ENCODE results near the gene BEAN1. TPM values are rescaled to one million over a fixed set of nuclear protein-coding genes. Genes with fewer than 3 reads are reported as not detected.

BEAN1 gene
- total and polyA plus RNA-seq, 8 donors, result 0.08 to 0.41 (median 0.14) TPM; not detected in 5

- no peak for ATAC-seq
- no peak for FAIRE-seq
- intact Hi-C loops (cut with DNase I), result no loop called here
- Histone ChIP-seq H3K27ac (no peak overlapping the region), H3K4me3 (no peak overlapping the region), H3K27me3 (peaks cover 0 to 18% (median 5%) of the 10 kb centered on the region in 4 donors), H3K36me3 (no peaks in the 10 kb centered on the region), H3K4me1 (no peaks in the 10 kb centered on the region), H3K9me3 (no peaks in the 10 kb centered on the region)
- WGBS, 2 donors, result 22 to 25% methylated on average over 11 of the region's 11 CpGs
- no peak for DNase-seq
- TF ChIP-seq CTCF (IDR thresholded peaks at IDR 0.05), result no peak
These were observed 1.7 kb downstream of the BEAN1 start for GRCh38 chr16:66428682-66429251.

GRCh38 chr16:66429290-66429962, 2.3 kb downstream of the BEAN1 start:
- no peak overlapping the region for H3K27ac ChIP-seq
- FAIRE-seq (no peak), DNase-seq (peak in 1 of 6 donors; percentile 45), ATAC-seq (no peak)
- no peaks in the 10 kb centered on the region for H3K9me3 ChIP-seq
- no peaks in the 10 kb centered on the region for H3K4me1 ChIP-seq
- H3K4me3 ChIP-seq, result no peak overlapping the region
- H3K27me3 ChIP-seq, result peaks cover 0 to 18% (median 5%) of the 10 kb centered on the region in 4 donors
- TF ChIP-seq CTCF (IDR thresholded peaks at IDR 0.05), result no peak
- 33 to 34% methylated on average over 9 of the region's 9 CpGs for WGBS, 2 donors
- intact Hi-C loops (cut with DNase I), result no loop called here
- no peaks in the 10 kb centered on the region for H3K36me3 ChIP-seq

- peaks cover 0 to 18% (median 5%) of the 10 kb centered on the region in 4 donors for H3K27me3 ChIP-seq
- no peak for FAIRE-seq
- H3K27ac ChIP-seq, result no peak overlapping the region
- WGBS, 2 donors, result 40 to 48% methylated on average over 3 of the region's 3 CpGs
- H3K4me3 ChIP-seq, result no peak overlapping the region
- H3K4me1 ChIP-seq, result no peaks in the 10 kb centered on the region
- no peak for DNase-seq
- intact Hi-C loops (cut with DNase I), result no loop called here
- H3K9me3 ChIP-seq, result no peaks in the 10 kb centered on the region
- ATAC-seq, result no peak
- no peaks in the 10 kb centered on the region for H3K36me3 ChIP-seq
- no peak for TF ChIP-seq CTCF (IDR thresholded peaks at IDR 0.05)
These were observed 3.1 kb downstream of the BEAN1 start for GRCh38 chr16:66430214-66430613.

- WGBS, 2 donors, result 63 to 70% methylated on average over 8 of the region's 8 CpGs
- Histone ChIP-seq H3K36me3 (no peaks in the 10 kb centered on the region), H3K4me1 (no peaks in the 10 kb centered on the region), H3K27me3 (peaks cover 0 to 18% (median 1%) of the 10 kb centered on the region in 4 donors), H3K9me3 (no peaks in the 10 kb centered on the region), H3K4me3 (no peak overlapping the region), H3K27ac (no peak overlapping the region)
- DNase-seq, result no peak
- no peak for TF ChIP-seq CTCF (IDR thresholded peaks at IDR 0.05)
- ATAC-seq, result no peak
- intact Hi-C loops (cut with DNase I), result no loop called here
- FAIRE-seq, result no peak
These were observed 4.7 kb downstream of the BEAN1 start for GRCh38 chr16:66431760-66432159.

GRCh38 chr16:66432429-66432828, 5.3 kb downstream of the BEAN1 start:
- Histone ChIP-seq H3K4me3 (no peak overlapping the region), H3K9me3 (no peaks in the 10 kb centered on the region), H3K27me3 (peaks cover 0 to 17% (median under 1%) of the 10 kb centered on the region in 4 donors), H3K27ac (no peak overlapping the region), H3K4me1 (no peaks in the 10 kb centered on the region), H3K36me3 (no peaks in the 10 kb centered on the region)
- no peak for DNase-seq
- 68 to 74% methylated on average over 5 of the region's 5 CpGs for WGBS, 2 donors
- no peak for TF ChIP-seq CTCF (IDR thresholded peaks at IDR 0.05)
- intact Hi-C loops (cut with DNase I), result no loop called here
- ATAC-seq, result no peak
- no peak for FAIRE-seq

Data from pancreas (tissue), 10 donors.